GM10248 (cell line): ENCODE data around the gene DHRS2.
A peak's percentile ranks its signal among the peaks of the same experiment; 100 is the strongest.
"Not testable (repeated sequence)": the region's sequence is repeated elsewhere in the genome, so short reads cannot be mapped to it uniquely, and the experiment has no call there.

ENCODE experiments used
- CTCF ChIA-PET: fragments of 300-600 bp; sonication (Branson Sonifier 250); formaldehyde crosslinking; extraction: SDS; loops from one replicate; lab custom pipeline; 2021; ENCODE audit warnings: antibody characterized with exemption; lab: Yijun Ruan, JAX
- POLR2A ChIA-PET: fragments of 350-650 bp; sonication (Branson Sonifier 250); formaldehyde crosslinking; extraction: SDS; loops from one replicate; lab custom pipeline; 2020; ENCODE audit warnings: antibody characterized with exemption; lab: Yijun Ruan, JAX
- DNase-seq: peaks from one replicate; pipeline ENCODE4 v3.0.0; 2012; ENCODE audit errors: extremely low spot score
- TF ChIP-seq, protein P1 (sequence below): IDR thresholded peaks from 2 replicates; pipeline ENCODE4 v1.5.1; 2012; ENCODE audit warnings: mild to moderate bottlenecking, low read depth; ENCODE audit errors: extremely low read depth, missing control alignments, control extremely low read depth

DHRS2 gene

DNA sequence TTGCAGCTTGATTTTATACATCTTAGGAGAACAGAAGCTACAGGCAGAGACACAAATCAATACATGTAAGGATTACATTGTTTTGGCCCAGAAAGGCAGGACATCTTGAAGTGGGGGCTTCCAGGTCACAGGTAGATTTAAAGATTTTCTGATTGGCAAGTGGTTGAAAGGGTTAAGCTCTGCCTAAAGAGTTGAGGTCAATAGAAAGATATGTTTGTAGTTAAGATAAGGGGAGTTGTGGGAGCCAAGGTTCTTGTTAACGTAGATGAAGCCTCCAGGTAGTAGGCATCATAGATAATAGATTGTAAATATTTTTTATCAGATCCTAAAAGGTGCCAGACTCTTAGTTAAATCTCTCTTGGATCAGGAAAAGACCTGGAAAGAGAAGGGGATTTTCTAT is 5.5 kb upstream of the DHRS2 start:
- DNase-seq: no peak
- ChIA-PET CTCF (interaction anchor here (0.9 to 7.1 kb wide), 21 partner anchors 9 to 460 kb away, joined by 3 to 119 read pairs (median 19); partner anchors contain the start of gene DHRS4), POLR2A (no interaction called here)
- TF ChIP-seq, protein P1, sequence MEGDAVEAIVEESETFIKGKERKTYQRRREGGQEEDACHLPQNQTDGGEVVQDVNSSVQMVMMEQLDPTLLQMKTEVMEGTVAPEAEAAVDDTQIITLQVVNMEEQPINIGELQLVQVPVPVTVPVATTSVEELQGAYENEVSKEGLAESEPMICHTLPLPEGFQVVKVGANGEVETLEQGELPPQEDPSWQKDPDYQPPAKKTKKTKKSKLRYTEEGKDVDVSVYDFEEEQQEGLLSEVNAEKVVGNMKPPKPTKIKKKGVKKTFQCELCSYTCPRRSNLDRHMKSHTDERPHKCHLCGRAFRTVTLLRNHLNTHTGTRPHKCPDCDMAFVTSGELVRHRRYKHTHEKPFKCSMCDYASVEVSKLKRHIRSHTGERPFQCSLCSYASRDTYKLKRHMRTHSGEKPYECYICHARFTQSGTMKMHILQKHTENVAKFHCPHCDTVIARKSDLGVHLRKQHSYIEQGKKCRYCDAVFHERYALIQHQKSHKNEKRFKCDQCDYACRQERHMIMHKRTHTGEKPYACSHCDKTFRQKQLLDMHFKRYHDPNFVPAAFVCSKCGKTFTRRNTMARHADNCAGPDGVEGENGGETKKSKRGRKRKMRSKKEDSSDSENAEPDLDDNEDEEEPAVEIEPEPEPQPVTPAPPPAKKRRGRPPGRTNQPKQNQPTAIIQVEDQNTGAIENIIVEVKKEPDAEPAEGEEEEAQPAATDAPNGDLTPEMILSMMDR: no peak

DNA sequence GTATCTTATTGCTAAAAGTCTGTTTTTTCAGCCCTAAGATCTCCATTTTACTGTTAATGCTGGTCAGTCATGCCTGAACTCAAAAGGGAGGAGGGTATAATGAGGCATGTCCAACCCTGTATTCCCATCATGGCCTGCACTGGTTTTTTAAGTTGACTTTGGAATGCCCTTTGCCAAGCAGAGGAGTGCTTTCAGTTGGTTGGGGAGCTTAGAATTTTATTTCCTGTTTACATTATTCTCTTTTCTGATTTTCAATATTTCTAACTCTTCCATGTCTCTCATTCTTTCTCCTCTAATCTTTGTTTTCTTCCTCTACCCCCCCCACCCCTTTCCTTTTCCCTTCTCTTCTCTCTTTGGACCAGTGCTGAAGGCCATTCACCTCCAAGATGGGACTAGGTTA is 4.9 kb upstream of the DHRS2 start:
- no peak for DNase-seq
- ChIA-PET CTCF (interaction anchor here (0.7 to 7.1 kb wide), 60 partner anchors 9 to 677 kb away, joined by 3 to 119 read pairs (median 5); partner anchors contain the start of genes CARMIL3, CIDEB, DHRS4 and TINF2), POLR2A (no interaction called here)
- TF ChIP-seq, protein P1: no peak

DNA sequence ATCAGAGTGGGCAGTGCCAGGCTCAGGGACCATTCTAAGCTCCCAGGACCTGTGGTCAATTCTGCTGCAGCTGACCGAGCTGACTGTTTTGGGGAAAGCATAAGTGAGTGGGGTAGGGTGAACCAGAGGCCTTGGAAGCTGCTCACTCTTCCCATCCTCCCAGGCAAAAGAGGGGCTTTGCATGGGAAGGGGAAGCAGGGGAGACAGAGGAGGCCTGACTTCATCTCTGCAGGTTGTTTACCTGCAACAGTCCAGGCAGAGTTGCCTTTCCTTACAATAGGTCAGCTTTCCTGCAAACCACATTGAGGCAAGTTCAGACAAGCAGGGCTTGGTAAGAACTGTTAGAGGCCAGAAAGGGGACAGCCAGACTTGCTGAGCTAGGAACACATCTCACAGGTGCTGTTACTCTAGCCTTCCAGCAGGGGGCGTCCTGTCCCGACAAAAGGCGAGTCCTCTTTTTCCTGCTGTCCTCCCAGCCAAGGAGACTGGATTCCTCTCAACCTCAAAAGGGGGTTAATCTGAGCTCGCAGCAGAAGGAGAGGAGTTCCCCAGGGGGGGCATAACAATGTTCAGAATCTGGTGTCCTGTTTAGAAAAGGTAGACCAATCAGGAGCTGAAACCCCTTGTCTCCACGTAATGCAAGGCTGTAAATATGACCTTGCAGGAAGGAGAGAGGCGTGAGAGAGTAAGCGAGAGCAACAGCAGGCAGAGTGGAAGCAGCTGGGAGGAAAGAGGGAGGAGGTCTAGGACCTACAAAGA is 4.3 kb upstream of the DHRS2 start:
- ChIA-PET POLR2A (no interaction called here), CTCF (interaction anchor here (0.7 to 7.1 kb wide), 79 partner anchors 9 to 676 kb away, joined by 3 to 119 read pairs (median 4); partner anchors contain the start of genes CARMIL3, CIDEB, DHRS4 and TINF2)
- TF ChIP-seq, protein P1: peak; percentile 90
- peak; percentile 82 for DNase-seq

DNA sequence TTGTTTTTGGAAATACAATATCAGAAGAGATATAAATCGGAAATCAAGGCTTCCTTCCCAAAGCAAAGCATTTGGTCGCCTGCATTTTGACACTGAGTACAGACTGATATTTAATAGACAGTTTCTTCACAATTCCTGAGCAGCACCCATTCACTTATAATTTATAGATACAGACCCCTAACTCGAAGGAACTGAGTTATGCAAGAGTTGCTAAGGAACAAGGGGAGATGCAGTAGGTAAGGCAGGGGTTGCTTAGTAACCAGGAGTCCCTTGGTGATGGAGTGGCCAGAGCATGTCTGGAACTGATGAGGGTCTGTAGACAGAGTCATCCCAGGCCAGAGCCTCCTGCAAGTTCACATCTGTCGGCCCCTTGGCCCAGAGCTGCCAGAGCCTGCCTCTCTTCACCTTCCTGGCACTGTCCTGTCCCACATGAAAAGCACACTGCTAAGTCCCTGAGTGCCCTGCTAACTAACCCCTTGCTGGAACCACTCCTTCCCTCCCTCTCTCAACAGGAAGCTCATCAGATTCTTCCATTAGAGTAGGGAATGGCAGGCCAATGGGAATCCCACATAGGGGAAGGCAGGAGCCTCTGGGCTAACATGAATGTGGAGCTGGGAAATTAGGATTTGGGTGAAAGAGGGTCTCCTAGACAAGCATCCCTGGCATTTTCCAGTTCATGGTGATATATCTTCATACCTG is 3.6 kb upstream of the DHRS2 start:
- ChIA-PET CTCF (interaction anchor here (0.7 to 7.1 kb wide), 75 partner anchors 9 to 676 kb away, joined by 3 to 119 read pairs (median 5); partner anchors contain the start of genes CARMIL3, CIDEB, DHRS4 and TINF2), POLR2A (no interaction called here)
- DNase-seq: peak; percentile 3
- TF ChIP-seq, protein P1: no peak

DNA sequence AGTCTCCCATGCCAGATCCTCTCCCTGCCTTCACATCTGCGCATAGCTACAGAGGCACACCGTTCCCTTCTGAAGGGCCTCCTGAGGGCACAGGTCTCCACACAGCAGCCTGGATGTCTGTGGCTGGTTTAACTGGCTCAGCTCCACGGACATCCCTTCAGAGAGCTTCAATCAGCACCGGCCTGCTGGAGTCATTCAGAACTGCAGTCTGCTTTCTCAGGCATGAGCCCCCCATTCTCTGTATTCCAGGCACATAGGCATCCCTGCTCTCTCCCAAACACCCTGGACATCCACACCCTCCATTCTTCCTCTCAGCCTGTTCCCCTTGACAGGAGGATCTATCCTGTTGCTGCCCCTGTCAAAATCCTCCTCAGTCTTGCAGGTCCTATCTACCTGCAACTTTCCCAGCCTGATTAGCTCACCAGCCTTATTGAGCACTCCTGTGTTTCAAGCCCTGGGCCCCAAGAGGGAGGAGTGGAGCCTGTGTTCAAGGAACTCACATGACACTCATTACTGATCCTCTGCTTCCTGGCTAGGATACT is 2.9 kb upstream of the DHRS2 start:
- TF ChIP-seq, protein P1: no peak
- CTCF ChIA-PET: interaction anchor here (0.7 to 7.1 kb wide), 38 partner anchors 8 to 675 kb away, joined by 3 to 119 read pairs (median 8); partner anchors contain the start of genes CIDEB and DHRS4
- POLR2A ChIA-PET: interaction anchor here (0.6 kb wide), 2 partner anchors 268 to 537 kb away, joined by 3 read pairs; no protein-coding TSS in a partner anchor
- DNase-seq: peak; percentile 12

DNA sequence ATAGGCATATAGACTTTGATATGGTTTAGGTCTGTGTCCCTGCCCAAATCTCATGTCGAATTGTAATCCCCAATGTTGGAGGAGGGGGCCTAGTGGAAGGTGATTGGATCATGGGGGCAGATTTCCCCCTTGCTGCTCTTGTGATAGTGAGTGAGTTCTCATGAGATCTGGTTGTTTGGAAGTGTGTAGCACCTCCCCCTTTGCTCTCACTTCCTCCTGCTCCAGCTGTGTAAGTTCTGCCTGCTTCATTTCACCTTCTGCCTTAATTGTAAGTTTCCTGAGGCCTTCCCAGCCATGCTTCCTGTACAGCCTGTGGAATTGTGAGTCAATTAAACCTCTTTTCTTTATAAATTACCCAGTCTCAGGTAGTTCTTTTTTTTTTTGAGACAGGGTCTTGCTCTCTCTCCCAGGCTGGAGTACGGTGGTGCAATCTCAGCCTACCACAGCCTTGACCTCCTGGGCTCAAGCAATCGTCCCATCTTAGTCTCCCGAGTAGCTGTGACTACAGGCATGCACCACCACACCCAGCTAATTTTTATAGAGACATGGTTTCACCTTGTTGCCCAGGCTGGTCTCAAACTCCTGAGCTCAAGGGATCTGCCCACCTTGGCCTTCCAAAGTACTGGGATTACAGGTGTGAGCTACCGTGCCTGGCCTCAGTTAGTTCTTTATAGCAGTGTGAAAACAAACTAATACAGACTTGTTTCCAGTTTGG is 1.3 kb upstream of the DHRS2 start:
- DNase-seq, POLR2A ChIA-PET: not testable (repeated sequence)
- CTCF ChIA-PET: interaction anchor here (1.2 to 7.1 kb wide), 11 partner anchors 8 to 297 kb away, joined by 3 to 119 read pairs (median 6); no protein-coding TSS in a partner anchor

DNA sequence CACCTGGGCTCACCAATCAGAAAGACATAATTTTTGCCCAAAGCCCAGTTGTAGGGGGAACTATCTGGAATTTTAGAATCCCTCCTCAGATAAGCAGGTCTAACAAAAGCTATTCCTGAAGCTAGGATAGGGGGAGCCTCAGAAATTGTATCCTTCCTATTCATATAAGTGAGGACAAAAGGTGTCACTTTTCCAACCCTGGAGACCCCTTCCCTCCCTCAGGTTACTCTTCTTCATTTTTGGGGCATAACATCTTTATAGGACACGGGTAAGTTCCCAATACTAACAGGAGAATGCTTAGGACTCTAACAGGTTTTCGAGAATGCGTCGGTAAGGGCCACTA is 1.1 kb downstream of the DHRS2 start:
- CTCF ChIA-PET: interaction anchor here (0.9 to 1.9 kb wide), 4 partner anchors 9 to 49 kb away, joined by 3 to 7 read pairs (median 4); no protein-coding TSS in a partner anchor
- POLR2A ChIA-PET, DNase-seq: not testable (repeated sequence)

DNA sequence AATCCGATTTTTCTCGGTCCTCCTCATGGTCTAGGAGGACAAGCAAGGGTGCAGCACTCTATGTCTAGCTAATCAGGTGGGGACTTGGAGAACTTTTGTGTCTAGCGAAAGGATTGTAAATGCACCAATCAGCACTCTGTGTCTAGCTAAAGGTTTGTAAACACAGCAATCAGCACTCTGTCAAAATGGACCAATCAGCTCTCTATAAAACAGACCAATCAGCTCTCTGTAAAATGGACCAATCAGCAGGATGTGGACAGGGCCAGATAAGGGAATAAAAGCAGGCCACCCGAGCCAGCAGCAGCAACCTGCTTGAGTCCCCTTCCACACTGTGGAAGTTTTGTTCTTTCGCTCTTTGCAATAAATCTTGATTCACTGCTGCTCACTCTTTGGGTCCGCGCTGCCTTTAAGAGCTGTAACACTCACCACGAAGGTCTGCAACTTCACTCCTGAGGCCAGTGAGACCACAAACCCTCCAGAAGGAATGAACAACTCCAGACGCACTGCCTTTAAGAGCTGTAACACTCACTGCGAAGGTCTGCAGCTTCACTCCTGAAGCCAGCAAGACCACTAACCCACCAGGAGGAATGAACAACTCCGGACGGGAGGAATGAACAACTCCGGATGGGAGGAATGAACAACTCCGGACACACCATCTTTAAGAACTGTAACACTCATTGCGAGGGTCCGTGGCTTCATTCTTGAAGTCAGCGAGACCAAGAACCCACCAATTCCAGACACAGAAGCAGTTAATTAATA is 1.7 kb downstream of the DHRS2 start:
- DNase-seq, POLR2A ChIA-PET: not testable (repeated sequence)
- CTCF ChIA-PET: interaction anchor here (0.9 to 1.9 kb wide), 4 partner anchors 8 to 49 kb away, joined by 3 to 7 read pairs (median 4); no protein-coding TSS in a partner anchor
